HG03520 (cell line): Measurements from ENCODE around the gene DPEP2NB.
A peak's percentile ranks its signal among the peaks of the same experiment; 100 is the strongest.
"Not testable (repeated sequence)": the region's sequence is repeated elsewhere in the genome, so short reads cannot be mapped to it uniquely, and the experiment has no call there.

Experiments used
- ATAC-seq: cut with Tn5 transposase; IDR thresholded peaks from one replicate; pipeline ENCODE4 v1.9.1; 2021; ENCODE audit warnings: mild to moderate bottlenecking, moderate library complexity; ENCODE audit not compliant: unreplicated experiment

Gene DPEP2NB

GRCh38 chr16:68015681-68016080 lies at the start of gene DPEP2NB:
Gene DPEP2NB (minus strand): TSS chr16:68015911. CDS start chr16:68015770, 141 bp downstream.
- ATAC-seq, result no peak

- no peak for ATAC-seq
Measured at GRCh38 chr16:68064791-68065365, 49.2 kb upstream of the DPEP2NB start.

- ATAC-seq, result no peak
Measured at GRCh38 chr16:68062910-68063393, 47.2 kb upstream of the DPEP2NB start.

- no peak for ATAC-seq
Measured at GRCh38 chr16:68061396-68061795, 45.7 kb upstream of the DPEP2NB start.

- ATAC-seq, result no peak
Measured at GRCh38 chr16:68059804-68060203, 44.1 kb upstream of the DPEP2NB start.

- ATAC-seq, result no peak
Measured at GRCh38 chr16:68055395-68055794, 39.7 kb upstream of the DPEP2NB start.

GRCh38 chr16:68049449-68049848 lies 33.7 kb upstream of the DPEP2NB start:
- ATAC-seq, result no peak

- no peak for ATAC-seq
Measured at GRCh38 chr16:68047987-68048386, 32.3 kb upstream of the DPEP2NB start.

- no peak for ATAC-seq
Measured at GRCh38 chr16:68046106-68046505, 30.4 kb upstream of the DPEP2NB start.

- ATAC-seq, result no peak
Measured at GRCh38 chr16:68041783-68042182, 26.1 kb upstream of the DPEP2NB start.

GRCh38 chr16:68040506-68041288 lies 25.0 kb upstream of the DPEP2NB start:
- no peak for ATAC-seq

- no peak for ATAC-seq
Measured at GRCh38 chr16:68037841-68038597, 22.3 kb upstream of the DPEP2NB start.

- no peak for ATAC-seq
Measured at GRCh38 chr16:68035227-68035626, 19.5 kb upstream of the DPEP2NB start.

GRCh38 chr16:68033101-68033500 lies 17.4 kb upstream of the DPEP2NB start:
- ATAC-seq, result no peak

GRCh38 chr16:68031951-68032350 lies 16.2 kb upstream of the DPEP2NB start:
- no peak for ATAC-seq

GRCh38 chr16:68030108-68030507 lies 14.4 kb upstream of the DPEP2NB start:
- ATAC-seq, result not testable (repeated sequence)

GRCh38 chr16:68028996-68029395 lies 13.3 kb upstream of the DPEP2NB start:
- ATAC-seq, result no peak

- ATAC-seq, result peak; percentile 70
Measured at GRCh38 chr16:68022728-68023537, 7.2 kb upstream of the DPEP2NB start, which contains the start of the genes DDX28 and DUS2. Gene DDX28 (minus strand): TSS chr16:68023232. CDS start chr16:68023202, 30 bp downstream. Gene DUS2 (plus strand): TSS chr16:68023284. CDS start chr16:68038024, 14,740 bp downstream.

GRCh38 chr16:68022278-68022727 lies 6.6 kb upstream of the DPEP2NB start:
- peak; percentile 16 for ATAC-seq

- no peak for ATAC-seq
Measured at GRCh38 chr16:68021490-68021889, 5.8 kb upstream of the DPEP2NB start.
